ENCODE data around the gene UVRAG.

Gene UVRAG

DNA sequence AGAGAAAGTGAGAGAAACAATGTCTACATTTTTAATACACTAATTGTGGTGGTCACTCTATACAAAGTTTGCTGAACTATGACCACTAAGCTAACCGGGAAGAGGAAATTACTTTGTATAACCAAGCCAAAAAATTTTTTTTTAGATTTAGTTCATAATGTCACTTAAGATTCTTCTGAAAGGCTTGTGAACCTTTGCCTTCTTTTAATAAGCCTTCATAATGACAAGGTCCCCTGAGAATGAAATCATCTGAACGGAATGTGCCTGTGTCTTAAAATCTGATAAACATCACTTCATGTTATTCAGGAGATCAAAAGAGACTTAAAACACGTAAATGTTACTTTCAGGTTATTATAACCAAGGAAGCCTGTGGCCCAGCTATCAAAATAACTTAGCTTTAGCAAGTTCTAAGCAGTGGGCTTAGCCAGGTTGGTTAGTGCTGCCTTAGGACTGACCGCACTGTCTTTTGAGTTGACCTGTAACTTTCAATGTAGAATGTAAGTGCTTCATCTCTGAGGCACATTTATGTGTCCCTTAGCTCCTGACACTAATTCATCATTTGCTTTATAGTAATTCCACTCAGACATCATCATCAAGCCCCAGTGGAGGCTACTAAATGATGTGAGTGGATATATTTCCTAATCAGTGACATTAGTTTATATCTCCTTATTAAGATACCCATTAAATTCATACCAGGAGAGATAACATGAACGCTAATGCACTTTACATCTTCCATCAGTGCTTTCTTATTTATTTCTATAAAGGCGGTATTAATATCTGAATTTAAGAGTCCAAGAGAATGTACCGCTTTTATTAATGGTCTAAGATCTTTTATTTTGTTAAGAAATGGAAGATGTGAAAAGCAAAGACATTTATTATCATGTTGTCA, 268.8 kb downstream of the UVRAG start:
- Mint-ChIP-seq H3K4me3 (no peak overlapping the region), H3K36me3 (peaks cover 35 to 48% of the 10 kb centered on the region in 2 donors), H3K27ac (no peak overlapping the region), H3K4me1 (peaks cover 6 to 16% of the 10 kb centered on the region in 2 donors), H3K9me3 (peaks cover 0 to 2% of the 10 kb centered on the region in 2 donors), H3K27me3 (no peaks in the 10 kb centered on the region)
- ATAC-seq (replicated peaks) (no peak), DNase-seq (no peak)

DNA sequence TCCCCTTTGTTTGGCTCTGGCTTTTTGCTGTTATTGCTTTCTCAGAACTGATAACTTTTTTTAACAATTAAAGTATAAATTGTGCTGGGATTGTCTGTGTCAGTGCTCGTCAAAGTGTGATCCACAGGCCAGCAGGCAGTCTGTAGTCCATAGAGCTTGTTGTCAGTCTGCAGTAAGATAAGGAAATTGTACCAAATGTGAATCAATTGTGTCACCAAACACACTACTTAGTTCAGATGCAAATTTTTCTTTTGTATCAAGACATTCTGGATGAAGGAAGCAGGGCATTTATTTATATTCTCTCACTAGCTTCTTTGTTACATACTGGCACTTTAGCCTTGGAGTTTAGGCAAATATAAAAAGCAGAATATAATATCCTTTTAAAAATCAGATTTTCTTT, 270.3 kb downstream of the UVRAG start:
- no peak for DNase-seq
- H3K9me3 Mint-ChIP-seq: peaks cover 3 to 5% of the 10 kb centered on the region in 2 donors
- peaks cover 5 to 16% of the 10 kb centered on the region in 2 donors for H3K4me1 Mint-ChIP-seq
- H3K36me3 Mint-ChIP-seq: peaks cover 38 to 52% of the 10 kb centered on the region in 2 donors
- H3K27me3 Mint-ChIP-seq: no peaks in the 10 kb centered on the region
- no peak for ATAC-seq (replicated peaks)
- no peak overlapping the region for H3K4me3 Mint-ChIP-seq
- no peak overlapping the region for H3K27ac Mint-ChIP-seq

DNA sequence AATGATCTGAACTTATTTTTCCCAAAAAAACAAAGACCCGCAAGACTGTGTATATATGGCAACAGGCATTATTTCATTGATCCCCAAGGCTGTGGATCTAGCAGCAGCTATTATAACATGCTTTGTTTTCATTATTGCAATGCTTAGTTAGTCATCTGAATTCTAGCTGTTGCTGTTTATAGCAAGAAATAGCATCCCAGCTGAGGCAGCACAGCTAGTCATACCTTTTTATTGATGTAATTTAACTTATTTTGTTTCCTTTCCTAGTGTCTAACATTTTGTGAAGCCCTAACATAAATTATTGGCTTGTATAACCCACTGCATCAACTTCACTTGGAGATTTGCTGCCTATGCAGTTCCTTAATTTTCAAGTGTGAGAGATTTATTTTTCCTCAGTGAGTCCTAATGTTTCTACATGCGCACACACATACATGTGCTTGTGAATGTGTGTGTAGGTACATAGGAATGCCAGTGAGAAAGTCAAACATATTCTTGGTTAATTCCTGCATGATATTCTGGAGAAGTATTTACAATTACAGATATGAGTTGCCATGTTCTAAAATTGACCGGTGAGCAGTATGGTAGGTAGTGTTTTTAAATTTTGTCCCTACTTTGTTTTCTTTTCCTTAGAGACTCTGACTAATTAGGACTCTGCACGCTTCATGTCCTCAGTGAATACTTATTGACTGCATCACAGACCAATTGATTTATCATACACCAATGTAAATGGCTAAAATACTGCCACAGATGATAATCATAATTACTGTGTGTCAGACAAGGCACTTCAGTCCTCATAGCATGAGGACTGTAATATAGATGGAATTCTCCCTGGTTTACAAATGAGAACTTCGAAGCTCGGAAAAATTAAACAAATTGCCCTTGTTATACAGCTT, 272.0 kb downstream of the UVRAG start:
- H3K4me1 Mint-ChIP-seq: peaks cover 5 to 16% of the 10 kb centered on the region in 2 donors
- DNase-seq (no peak), ATAC-seq (replicated peaks) (no peak)
- H3K27ac Mint-ChIP-seq: no peak overlapping the region
- H3K9me3 Mint-ChIP-seq: peaks cover 12 to 13% of the 10 kb centered on the region in 2 donors
- no peaks in the 10 kb centered on the region for H3K27me3 Mint-ChIP-seq
- H3K36me3 Mint-ChIP-seq: peaks cover 48 to 59% of the 10 kb centered on the region in 2 donors
- no peak overlapping the region for H3K4me3 Mint-ChIP-seq

DNA sequence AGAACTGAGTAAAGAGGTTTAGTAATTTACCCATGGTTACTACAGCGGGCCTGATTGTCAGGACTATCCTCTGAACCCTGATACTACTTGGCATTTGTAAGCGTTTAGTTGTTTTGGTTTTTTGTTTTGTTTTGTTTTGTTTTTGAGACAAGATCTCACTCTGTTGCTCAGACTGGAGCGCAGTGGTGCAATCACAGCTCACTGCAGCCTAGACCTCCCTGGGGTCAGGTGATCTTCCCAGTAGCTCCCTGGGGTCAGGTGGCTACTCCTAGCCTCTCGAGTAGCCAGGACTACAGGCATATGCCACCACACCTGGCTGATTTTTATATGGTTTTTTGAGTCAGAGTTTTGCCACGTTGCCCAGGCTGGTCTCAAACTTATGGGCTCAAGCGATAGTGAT, 272.7 kb downstream of the UVRAG start:
- peaks cover 12 to 13% of the 10 kb centered on the region in 2 donors for H3K9me3 Mint-ChIP-seq
- no peaks in the 10 kb centered on the region for H3K27me3 Mint-ChIP-seq
- H3K36me3 Mint-ChIP-seq: peaks cover 51 to 64% of the 10 kb centered on the region in 2 donors
- DNase-seq: no peak
- no peak overlapping the region for H3K4me3 Mint-ChIP-seq
- ATAC-seq (replicated peaks): no peak
- no peak overlapping the region for H3K27ac Mint-ChIP-seq
- H3K4me1 Mint-ChIP-seq: peaks cover 7 to 20% of the 10 kb centered on the region in 2 donors

DNA sequence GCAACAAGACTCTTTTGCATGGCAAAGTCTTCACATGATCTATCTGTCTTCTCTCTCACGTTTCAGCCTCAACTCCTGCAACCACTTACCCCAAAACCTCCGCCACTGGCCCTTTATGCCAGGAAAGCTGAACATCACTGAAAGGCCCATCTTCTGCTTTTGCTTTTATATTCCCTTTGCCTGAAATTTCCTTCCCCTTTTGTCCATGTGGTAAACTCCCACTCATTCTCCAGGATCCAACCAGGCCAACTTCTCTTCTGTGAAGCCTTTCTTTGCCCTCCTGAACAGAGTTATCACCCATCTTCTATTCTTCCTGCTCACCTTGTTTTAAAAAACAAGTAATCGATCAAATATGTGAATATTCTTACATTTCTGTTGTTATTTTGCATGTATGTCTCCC, 273.5 kb downstream of the UVRAG start:
- no peaks in the 10 kb centered on the region for H3K27me3 Mint-ChIP-seq
- H3K4me1 Mint-ChIP-seq: peaks cover 12 to 28% of the 10 kb centered on the region in 2 donors
- H3K36me3 Mint-ChIP-seq: peaks cover 53 to 70% of the 10 kb centered on the region in 2 donors
- H3K27ac Mint-ChIP-seq: no peak overlapping the region
- peaks cover 12 to 13% of the 10 kb centered on the region in 2 donors for H3K9me3 Mint-ChIP-seq
- DNase-seq (no peak), ATAC-seq (replicated peaks) (no peak)
- H3K4me3 Mint-ChIP-seq: no peak overlapping the region

DNA sequence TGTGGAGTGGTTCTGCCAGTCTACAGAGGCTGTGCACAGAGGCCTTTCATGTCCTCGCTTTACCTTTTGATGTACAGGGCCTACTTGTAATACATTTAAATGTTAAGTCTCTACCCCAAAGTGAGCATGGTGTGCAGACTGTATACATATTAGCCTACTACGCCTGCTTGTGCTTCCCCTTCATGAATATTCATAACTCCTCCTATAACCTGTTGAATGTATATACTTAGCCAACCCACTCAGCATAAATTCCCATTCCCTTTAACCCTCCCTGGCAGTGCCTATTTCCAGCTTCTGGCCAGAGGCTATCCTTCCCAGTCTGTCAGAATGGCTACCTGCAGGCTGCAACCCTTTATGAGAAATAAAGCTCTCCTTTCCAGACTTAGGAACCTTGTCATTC, 275.2 kb downstream of the UVRAG start:
- H3K4me3 Mint-ChIP-seq: no peak overlapping the region
- H3K27ac Mint-ChIP-seq: peak overlapping the region; percentile 69
- ATAC-seq (replicated peaks): no peak
- peaks cover 56 to 75% of the 10 kb centered on the region in 2 donors for H3K36me3 Mint-ChIP-seq
- H3K4me1 Mint-ChIP-seq: peaks cover 15 to 30% of the 10 kb centered on the region in 2 donors
- DNase-seq: no peak
- no peaks in the 10 kb centered on the region for H3K27me3 Mint-ChIP-seq
- peaks cover 12 to 13% of the 10 kb centered on the region in 2 donors for H3K9me3 Mint-ChIP-seq

DNA sequence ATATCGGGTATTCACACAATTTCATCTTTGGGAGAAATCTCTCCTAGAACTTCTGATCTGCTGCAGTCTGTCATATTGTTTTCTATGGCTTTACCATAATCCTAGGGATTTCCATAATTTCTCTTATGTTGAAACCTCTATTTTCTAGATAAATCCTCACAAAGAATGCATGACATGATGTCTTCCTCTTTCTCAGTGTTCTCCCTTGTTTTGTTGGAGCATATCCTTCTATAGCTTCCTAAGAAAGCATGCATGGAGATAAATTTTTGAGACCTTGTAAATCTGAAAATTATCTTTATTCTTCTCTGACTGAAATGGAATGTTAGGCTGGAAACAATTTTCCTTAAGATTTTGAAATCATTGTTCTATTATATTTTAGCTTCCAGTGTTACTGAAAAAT, 275.8 kb downstream of the UVRAG start:
- Mint-ChIP-seq H3K27ac (no peak overlapping the region), H3K9me3 (peaks cover 12 to 13% of the 10 kb centered on the region in 2 donors), H3K4me1 (peaks cover 15 to 26% of the 10 kb centered on the region in 2 donors), H3K4me3 (no peak overlapping the region), H3K27me3 (no peaks in the 10 kb centered on the region), H3K36me3 (peaks cover 53 to 72% of the 10 kb centered on the region in 2 donors)
- ATAC-seq (replicated peaks): no peak
- no peak for DNase-seq

DNA sequence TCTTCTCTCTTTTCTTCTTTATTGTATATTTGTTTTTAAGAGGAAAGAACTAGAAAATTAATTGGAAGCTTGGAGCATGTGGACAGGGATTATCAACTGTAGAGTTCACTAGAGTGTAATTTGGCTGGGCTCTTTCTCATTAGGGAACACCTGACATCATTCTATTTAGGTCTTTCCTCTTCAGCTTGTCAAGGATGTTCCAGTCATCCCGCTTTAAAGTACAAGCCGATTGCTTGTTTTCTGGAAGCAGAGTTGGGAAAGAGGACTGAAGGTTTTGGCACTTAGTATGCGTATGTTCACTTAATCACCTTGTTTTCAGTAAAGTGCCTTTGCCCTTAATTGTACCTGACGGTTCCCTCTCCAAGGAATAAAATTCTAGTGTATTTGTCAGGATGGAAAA, 279.7 kb downstream of the UVRAG start:
- no peak overlapping the region for H3K4me3 Mint-ChIP-seq
- no peaks in the 10 kb centered on the region for H3K27me3 Mint-ChIP-seq
- no peak overlapping the region for H3K27ac Mint-ChIP-seq
- ATAC-seq (replicated peaks): no peak
- no peak for DNase-seq
- peaks cover 10 to 25% of the 10 kb centered on the region in 2 donors for H3K4me1 Mint-ChIP-seq
- H3K9me3 Mint-ChIP-seq: peaks cover 9 to 12% of the 10 kb centered on the region in 2 donors
- peaks cover 38 to 56% of the 10 kb centered on the region in 2 donors for H3K36me3 Mint-ChIP-seq

DNA sequence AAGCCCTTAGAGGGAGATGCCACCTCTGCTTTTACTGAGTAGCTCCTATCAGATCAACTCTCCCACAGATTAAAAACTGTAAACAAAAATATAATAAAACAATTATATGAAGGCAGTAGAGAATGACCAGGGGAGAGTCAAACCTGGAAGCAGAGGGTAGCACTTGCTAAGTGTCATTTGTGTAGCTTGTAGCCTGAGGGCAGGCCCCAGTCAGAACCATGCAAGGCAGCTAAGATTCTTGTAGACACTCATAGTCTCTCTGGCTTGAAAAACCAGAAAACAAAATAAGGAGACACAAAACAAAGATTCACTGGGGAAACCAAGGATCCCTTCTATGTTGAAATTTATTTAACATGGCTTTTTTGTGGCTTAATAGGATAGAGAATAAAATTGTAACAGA, 280.9 kb downstream of the UVRAG start:
- H3K9me3 Mint-ChIP-seq: peaks cover 2 to 5% of the 10 kb centered on the region in 2 donors
- H3K4me3 Mint-ChIP-seq: no peak overlapping the region
- peak overlapping the region; percentile 49 for H3K27ac Mint-ChIP-seq
- no peaks in the 10 kb centered on the region for H3K27me3 Mint-ChIP-seq
- peaks cover 35 to 54% of the 10 kb centered on the region in 2 donors for H3K36me3 Mint-ChIP-seq
- DNase-seq (no peak), ATAC-seq (replicated peaks) (no peak)
- peaks cover 10 to 23% of the 10 kb centered on the region in 2 donors for H3K4me1 Mint-ChIP-seq

DNA sequence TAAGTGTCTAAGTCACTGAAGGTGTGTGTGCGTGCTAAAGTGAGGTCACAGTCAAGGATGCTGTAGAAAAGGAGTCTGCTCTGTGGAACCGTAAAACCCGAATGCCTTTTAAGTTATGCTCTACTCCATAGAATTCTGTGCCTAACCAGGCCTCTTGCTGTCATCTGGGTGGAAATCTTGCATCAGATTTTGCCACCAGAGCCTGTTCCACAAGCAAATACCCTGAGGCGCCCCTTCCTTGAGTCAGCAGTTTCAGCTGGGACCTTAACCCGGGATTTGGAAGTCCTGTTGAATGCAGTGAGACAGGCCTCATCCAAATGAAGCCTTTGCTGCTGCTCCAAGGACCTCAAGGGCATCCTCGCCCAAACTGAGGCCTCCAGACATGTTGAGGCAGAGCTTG, 281.5 kb downstream of the UVRAG start:
- peak overlapping the region; percentile 27 for H3K27ac Mint-ChIP-seq
- H3K4me1 Mint-ChIP-seq: peaks cover 12 to 27% of the 10 kb centered on the region in 2 donors
- no peak for ATAC-seq (replicated peaks)
- H3K36me3 Mint-ChIP-seq: peaks cover 34 to 54% of the 10 kb centered on the region in 2 donors
- peaks cover 0 to under 1% of the 10 kb centered on the region in 2 donors for H3K9me3 Mint-ChIP-seq
- no peak overlapping the region for H3K4me3 Mint-ChIP-seq
- no peak for DNase-seq
- H3K27me3 Mint-ChIP-seq: no peaks in the 10 kb centered on the region

DNA sequence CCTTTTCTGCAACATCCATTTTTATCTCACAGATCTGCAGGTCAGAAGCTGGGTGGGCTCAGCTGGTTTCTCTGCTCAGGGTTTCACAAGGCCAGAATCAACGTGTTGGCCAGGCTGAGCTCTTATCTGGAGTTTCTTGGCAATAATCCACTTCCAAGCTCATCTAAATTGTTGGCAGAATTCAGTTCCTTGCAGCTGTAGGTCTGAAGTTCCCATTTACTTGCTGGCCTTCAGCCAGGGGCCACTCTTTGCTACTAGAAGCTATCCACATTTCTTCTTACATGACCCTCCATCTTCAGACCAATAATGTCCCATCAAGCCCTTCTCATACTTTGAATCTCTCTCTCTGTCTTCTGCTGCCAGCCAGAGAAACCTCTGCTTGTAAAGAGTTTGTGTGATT, 287.8 kb downstream of the UVRAG start:
- peaks cover 35 to 51% of the 10 kb centered on the region in 2 donors for H3K36me3 Mint-ChIP-seq

DNA sequence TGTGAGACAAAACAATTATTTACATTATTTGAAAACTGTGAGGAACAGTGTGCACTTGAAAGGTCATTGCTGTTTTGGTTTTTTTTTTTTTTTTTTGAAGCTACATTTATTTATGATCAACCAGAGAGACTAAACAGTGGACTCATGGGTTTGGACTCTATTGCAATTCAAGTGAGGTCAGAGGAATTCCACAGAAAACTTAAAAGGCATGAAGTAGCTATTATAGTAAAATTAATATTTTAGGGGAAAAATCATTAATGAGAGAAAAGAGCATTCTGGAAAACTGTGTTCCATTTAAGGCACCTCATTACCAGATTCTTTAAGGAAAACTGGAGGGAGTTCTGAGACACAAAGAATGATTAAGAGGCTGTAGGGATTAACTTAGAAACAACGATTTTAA, 288.4 kb downstream of the UVRAG start:
- no peak for ATAC-seq (replicated peaks)
- no peak overlapping the region for H3K4me3 Mint-ChIP-seq
- H3K9me3 Mint-ChIP-seq: no peaks in the 10 kb centered on the region

More for the DNA sequence above, 287.8 kb downstream of the UVRAG start:
- H3K27ac Mint-ChIP-seq: peak overlapping the region; percentile 7
- DNase-seq (no peak), ATAC-seq (replicated peaks) (no peak)
- no peak overlapping the region for H3K4me3 Mint-ChIP-seq
- H3K9me3 Mint-ChIP-seq: no peaks in the 10 kb centered on the region
- H3K4me1 Mint-ChIP-seq: peaks cover 9 to 13% of the 10 kb centered on the region in 2 donors
- H3K27me3 Mint-ChIP-seq: no peaks in the 10 kb centered on the region

DNA sequence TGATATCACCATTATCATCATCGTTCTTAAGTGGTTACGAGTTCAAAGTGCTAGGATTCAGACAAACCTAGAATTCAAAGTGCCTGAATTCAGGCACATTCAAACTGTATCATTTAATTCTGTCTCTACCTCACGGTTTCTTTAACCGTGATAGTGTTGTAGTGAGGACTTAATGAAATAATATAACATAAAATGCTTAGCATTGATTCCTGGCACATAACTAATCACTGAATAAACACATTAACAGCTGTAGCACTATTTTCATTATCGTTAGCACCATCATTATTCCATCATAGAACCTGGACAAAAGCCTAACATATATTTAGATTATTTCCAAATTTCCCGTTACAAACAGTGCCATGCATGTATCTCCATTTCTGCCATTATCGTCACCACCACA, 289.3 kb downstream of the UVRAG start:
- H3K9me3 Mint-ChIP-seq: no peaks in the 10 kb centered on the region
- no peaks in the 10 kb centered on the region for H3K27me3 Mint-ChIP-seq
- H3K4me3 Mint-ChIP-seq: no peak overlapping the region
- DNase-seq (no peak), ATAC-seq (replicated peaks) (no peak)
- H3K36me3 Mint-ChIP-seq: peaks cover 40 to 44% of the 10 kb centered on the region in 2 donors
- H3K4me1 Mint-ChIP-seq: peaks cover 9 to 18% of the 10 kb centered on the region in 2 donors
- no peak overlapping the region for H3K27ac Mint-ChIP-seq

More for the DNA sequence above, 288.4 kb downstream of the UVRAG start:
- DNase-seq: no peak
- no peaks in the 10 kb centered on the region for H3K27me3 Mint-ChIP-seq
- peaks cover 37 to 50% of the 10 kb centered on the region in 2 donors for H3K36me3 Mint-ChIP-seq
- no peak overlapping the region for H3K27ac Mint-ChIP-seq
- H3K4me1 Mint-ChIP-seq: peaks cover 9 to 11% of the 10 kb centered on the region in 2 donors

DNA sequence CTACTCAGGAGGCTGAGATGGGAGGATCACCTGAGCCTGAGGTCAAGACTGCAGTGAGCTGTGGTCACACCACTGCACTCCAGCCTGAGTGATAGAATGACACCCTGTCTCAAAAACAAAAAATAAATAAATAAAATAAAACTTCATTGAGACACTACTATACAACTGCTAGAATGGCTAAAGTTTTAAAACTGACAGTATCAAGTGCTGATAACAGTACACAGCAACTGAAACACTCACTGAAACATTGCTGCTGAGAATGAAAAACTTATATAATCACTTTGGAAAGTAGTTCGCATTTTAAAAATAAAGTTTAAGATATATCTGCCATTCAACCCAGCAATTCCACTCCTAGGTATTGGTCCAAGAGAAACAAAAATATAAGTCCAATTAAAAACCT, 290.6 kb downstream of the UVRAG start:
- H3K36me3 Mint-ChIP-seq: peaks cover 36 to 45% of the 10 kb centered on the region in 2 donors
- peaks cover 0 to 1% of the 10 kb centered on the region in 2 donors for H3K9me3 Mint-ChIP-seq
- no peak overlapping the region for H3K27ac Mint-ChIP-seq
- no peak overlapping the region for H3K4me3 Mint-ChIP-seq
- H3K4me1 Mint-ChIP-seq: peaks cover 11 to 18% of the 10 kb centered on the region in 2 donors
- DNase-seq (no peak), ATAC-seq (replicated peaks) (no peak)
- H3K27me3 Mint-ChIP-seq: no peaks in the 10 kb centered on the region

All from stimulated activated naive B cell treated with anti-CD40 and anti-IgM and Interleukin-4, amounts not matched to agents 10 μg/mL and 1 μg/mL and 100 μg/mL, for 72 hours (primary cell).